Stomach (tissue), 4 donors: Measurements from ENCODE around the gene CELSR3.

Experiments
- CTCF ChIP-seq, 7 experiments: fragments of 450-650 bp in 4 of 7; fragments of 200-600 bp in 3 of 7; sonication (generic) in 3 of 7; IDR thresholded peaks; one replicate each; pipeline ENCODE4 v1.5.1; 2016 to 2019; ENCODE audit warnings: antibody characterized with exemption in 7 of 7, control low read depth in 2 of 7, mild to moderate bottlenecking in 1 of 7
- POLR2AphosphoS5 ChIP-seq, 3 donors: sonication (generic); formaldehyde crosslinking; IDR thresholded peaks; one replicate each; pipeline ENCODE4 v1.6.1; 2016; ENCODE audit warnings: antibody characterized with exemption in 3 of 3

GRCh38 chr3:48588230-48588629 is 74.5 kb downstream of the CELSR3 start:
- no peak for TF ChIP-seq POLR2AphosphoS5 (IDR thresholded peaks at IDR 0.05)
- no peak for TF ChIP-seq CTCF (IDR thresholded peaks at IDR 0.05)
